ENCODE measurements around the gene SLC49A3.
"Not testable (repeated sequence)": the region's sequence is repeated elsewhere in the genome, so short reads cannot be mapped to it uniquely, and the experiment has no call there.

SLC49A3 gene

DNA sequence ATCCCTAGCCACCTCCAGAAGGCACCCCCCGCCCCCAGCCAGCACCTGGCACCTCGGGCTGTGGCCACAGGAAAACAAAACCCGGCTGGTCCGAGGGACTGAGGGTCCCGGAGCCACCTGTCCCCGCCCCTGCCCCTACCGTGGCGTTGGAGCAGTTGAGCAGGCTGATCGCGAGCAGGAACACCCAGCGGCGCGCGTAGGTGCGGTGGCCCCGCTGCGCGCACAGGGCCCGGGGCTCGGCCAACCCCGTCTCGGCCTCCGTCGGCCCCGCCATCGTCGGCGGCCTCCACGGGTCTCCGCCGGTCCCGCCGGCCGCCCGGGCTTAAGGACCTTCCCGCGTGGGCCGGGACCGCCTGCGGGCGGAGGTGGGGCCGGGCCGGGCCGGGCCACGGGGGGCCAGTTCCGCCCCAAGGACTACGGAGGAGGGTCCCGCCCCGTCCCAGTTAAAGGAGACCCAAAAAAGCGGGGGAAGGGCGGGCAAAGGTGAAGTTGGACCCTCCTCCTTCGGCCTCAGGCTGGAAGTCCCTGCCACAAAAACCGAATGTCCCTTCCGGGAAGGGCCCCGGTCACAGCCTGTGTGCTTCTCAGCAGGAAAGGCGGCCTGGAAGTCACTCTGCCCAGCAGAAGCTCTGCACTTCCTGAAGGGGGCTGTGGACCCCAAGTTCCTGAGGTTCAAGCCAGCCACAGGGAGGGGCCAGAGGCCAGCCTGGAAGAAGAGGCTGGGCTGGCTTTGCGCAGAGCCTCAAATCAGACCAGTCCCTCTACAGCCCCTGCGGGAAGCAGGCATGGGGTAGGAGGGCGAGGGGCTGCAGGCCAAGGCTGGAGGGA lies at the start of gene SLC49A3:
SLC49A3 (minus strand) TSS at position 298 of the 828 bp plus-strand sequence; CDS start at position 274, 24 bp downstream.
- no peak for DNase-seq (ENCODE audit: low read depth in 2 of 2)
- H3K4me3 ChIP-seq (replicated peaks in 1 of 2; ENCODE audit: low read depth in 2 of 2, low read length in 2 of 2), result peak within 1 kb of the TSS; percentile 37 to 47
- TF ChIP-seq, protein P1, sequence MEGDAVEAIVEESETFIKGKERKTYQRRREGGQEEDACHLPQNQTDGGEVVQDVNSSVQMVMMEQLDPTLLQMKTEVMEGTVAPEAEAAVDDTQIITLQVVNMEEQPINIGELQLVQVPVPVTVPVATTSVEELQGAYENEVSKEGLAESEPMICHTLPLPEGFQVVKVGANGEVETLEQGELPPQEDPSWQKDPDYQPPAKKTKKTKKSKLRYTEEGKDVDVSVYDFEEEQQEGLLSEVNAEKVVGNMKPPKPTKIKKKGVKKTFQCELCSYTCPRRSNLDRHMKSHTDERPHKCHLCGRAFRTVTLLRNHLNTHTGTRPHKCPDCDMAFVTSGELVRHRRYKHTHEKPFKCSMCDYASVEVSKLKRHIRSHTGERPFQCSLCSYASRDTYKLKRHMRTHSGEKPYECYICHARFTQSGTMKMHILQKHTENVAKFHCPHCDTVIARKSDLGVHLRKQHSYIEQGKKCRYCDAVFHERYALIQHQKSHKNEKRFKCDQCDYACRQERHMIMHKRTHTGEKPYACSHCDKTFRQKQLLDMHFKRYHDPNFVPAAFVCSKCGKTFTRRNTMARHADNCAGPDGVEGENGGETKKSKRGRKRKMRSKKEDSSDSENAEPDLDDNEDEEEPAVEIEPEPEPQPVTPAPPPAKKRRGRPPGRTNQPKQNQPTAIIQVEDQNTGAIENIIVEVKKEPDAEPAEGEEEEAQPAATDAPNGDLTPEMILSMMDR (IDR thresholded peaks at IDR 0.05; ENCODE audit: low read depth, low read length), result no peak

- H3K4me3 ChIP-seq (replicated peaks in 1 of 2; ENCODE audit: low read depth in 2 of 2, low read length in 2 of 2); DNase-seq (ENCODE audit: low read depth in 2 of 2): not testable (repeated sequence)
Measured at GRCh38 chr4:736561-736960, 47.6 kb upstream of the SLC49A3 start.

GRCh38 chr4:735583-735982 lies 46.6 kb upstream of the SLC49A3 start:
- H3K4me3 ChIP-seq (replicated peaks in 1 of 2; ENCODE audit: low read depth in 2 of 2, low read length in 2 of 2), result no peak overlapping the region
- DNase-seq (ENCODE audit: low read depth in 2 of 2), result no peak
- TF ChIP-seq, protein P1 (IDR thresholded peaks at IDR 0.05; ENCODE audit: low read depth, low read length), result no peak

DNA sequence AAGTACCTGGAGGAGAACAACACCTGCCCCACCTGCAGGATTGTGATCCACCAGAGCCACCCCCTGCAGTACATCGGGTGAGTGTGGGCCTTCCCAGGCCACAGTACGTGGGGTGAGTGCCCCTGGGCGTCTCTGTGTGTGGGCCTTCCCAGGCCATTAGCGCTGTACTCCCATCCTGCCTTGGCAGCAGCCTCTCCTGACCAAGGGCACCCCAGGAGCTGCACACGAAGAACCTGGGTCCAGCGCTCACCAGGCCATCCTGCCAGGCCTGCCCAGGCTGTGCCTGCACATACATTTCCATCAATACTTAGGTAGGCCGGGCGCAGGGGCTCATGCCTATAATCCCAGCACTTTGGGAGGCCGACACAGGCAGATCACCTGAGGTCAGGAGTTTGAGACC lies 46.0 kb upstream of the SLC49A3 start:
- no peak overlapping the region for H3K4me3 ChIP-seq (replicated peaks in 1 of 2; ENCODE audit: low read depth in 2 of 2, low read length in 2 of 2)
- no peak for DNase-seq (ENCODE audit: low read depth in 2 of 2)
- TF ChIP-seq, protein P1 (IDR thresholded peaks at IDR 0.05; ENCODE audit: low read depth, low read length), result no peak

- DNase-seq (ENCODE audit: low read depth in 2 of 2), result no peak
- TF ChIP-seq, protein P1 (IDR thresholded peaks at IDR 0.05; ENCODE audit: low read depth, low read length), result no peak
- H3K4me3 ChIP-seq (replicated peaks in 1 of 2; ENCODE audit: low read depth in 2 of 2, low read length in 2 of 2), result no peak overlapping the region
Measured at GRCh38 chr4:734075-734474, 45.1 kb upstream of the SLC49A3 start.

GRCh38 chr4:733631-733980 lies 44.7 kb upstream of the SLC49A3 start:
- no peak overlapping the region for H3K4me3 ChIP-seq (replicated peaks in 1 of 2; ENCODE audit: low read depth in 2 of 2, low read length in 2 of 2)
- no peak for DNase-seq (ENCODE audit: low read depth in 2 of 2)
- TF ChIP-seq, protein P1 (IDR thresholded peaks at IDR 0.05; ENCODE audit: low read depth, low read length), result no peak

DNA sequence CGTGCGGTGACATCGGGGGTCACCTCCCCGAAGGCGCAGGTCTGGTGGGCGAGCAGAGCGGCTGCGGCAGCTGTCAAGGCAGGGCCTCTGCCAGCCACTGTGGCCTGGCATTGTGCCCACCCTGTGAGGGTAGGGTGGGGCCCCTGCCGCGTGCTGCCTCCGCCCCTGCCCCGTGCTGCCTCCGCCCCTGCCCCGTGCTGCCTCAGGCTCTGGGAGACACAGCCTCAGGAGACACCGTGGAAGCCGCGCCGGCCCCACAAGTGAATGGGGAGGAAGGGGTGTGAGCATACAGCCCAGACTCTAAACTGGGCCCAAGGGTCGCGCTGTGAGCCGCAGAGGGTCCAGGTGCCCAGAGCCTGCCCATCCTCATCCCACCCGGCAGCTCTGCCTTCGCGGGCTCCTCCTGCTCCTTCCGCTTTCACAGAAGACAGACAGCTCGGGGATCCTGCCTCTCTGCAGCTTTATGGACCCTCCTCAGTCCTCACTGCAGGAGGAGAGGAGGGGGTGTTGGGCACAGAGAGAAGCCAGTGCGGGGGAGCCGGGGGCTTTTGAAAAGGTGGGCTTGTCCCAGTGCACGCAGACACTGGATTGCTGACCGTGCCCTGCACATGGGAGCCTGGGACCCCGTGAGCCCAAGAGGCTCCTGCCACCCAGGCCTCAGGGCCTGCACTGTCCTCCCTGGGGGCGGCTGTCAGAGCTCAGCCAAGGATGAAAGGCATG lies 44.1 kb upstream of the SLC49A3 start:
- H3K4me3 ChIP-seq (replicated peaks in 1 of 2; ENCODE audit: low read depth in 2 of 2, low read length in 2 of 2), result no peak overlapping the region
- TF ChIP-seq, protein P1 (IDR thresholded peaks at IDR 0.05; ENCODE audit: low read depth, low read length), result no peak
- no peak for DNase-seq (ENCODE audit: low read depth in 2 of 2)

Data from cardiac fibroblast (primary cell).